Measurements from ENCODE around the gene ZNF124. TPM values are rescaled to one million over a fixed set of nuclear protein-coding genes. Genes with fewer than 3 reads are reported as not detected.
A peak's percentile ranks its signal among the peaks of the same experiment; 100 is the strongest.

ZNF124 gene
- total and polyA plus RNA-seq, 2 of the 13 experiments (the other 11 are each of a cell fraction or from before 2014, with no cell fraction given), result 9.7 to 134 TPM

DNA sequence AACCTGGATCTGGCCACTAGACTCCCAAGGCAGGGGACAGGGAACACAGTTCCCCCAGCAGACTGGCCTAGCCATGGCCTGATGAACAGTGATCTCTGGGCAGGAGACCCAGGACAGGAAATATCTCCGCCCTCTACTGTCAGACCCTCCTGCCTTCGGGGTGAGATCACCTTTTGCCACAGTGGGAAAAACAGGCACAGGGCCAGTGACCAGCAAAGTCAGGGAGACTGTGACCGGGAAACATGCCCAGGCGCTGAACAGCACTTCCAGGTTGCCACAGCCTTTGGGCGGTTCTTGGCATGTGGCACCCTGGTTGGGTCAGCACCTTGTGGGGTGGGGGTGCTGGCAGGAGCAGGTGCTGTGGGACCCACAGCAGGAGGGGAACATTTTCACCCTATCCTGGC is 58.7 kb downstream of the ZNF124 start (continued):
- TF ChIP-seq, protein P1, sequence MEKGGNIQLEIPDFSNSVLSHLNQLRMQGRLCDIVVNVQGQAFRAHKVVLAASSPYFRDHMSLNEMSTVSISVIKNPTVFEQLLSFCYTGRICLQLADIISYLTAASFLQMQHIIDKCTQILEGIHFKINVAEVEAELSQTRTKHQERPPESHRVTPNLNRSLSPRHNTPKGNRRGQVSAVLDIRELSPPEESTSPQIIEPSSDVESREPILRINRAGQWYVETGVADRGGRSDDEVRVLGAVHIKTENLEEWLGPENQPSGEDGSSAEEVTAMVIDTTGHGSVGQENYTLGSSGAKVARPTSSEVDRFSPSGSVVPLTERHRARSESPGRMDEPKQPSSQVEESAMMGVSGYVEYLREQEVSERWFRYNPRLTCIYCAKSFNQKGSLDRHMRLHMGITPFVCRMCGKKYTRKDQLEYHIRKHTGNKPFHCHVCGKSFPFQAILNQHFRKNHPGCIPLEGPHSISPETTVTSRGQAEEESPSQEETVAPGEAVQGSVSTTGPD (CRISPR knock-in tag; IDR thresholded peaks at IDR 0.05), result no peak
- 0 out of 2 replicates have a peak, but pooled peaks have one; percentile 17 for TF ChIP-seq HOXA3 (CRISPR knock-in tag; IDR thresholded peaks at IDR 0.05)
- TF ChIP-seq KMT2B (CRISPR knock-in tag; IDR thresholded peaks at IDR 0.05), result peak; percentile 45; the same call in 1 of the 2 replicates
- TF ChIP-seq SP5 (CRISPR knock-in tag; IDR thresholded peaks at IDR 0.05; ENCODE audit: borderline replicate concordance, low read depth), result peak; percentile 82
- peak; percentile 58 for TF ChIP-seq TEAD3 (CRISPR knock-in tag; optimal IDR thresholded peaks at IDR 0.05; ENCODE audit: borderline replicate concordance)
- TF ChIP-seq MXD4 (CRISPR knock-in tag; IDR thresholded peaks at IDR 0.05), result 0 out of 2 replicates have a peak, but pooled peaks have one; percentile 28
- peak; percentile 79 for TF ChIP-seq TGIF2 (CRISPR knock-in tag; IDR thresholded peaks at IDR 0.05)
- TF ChIP-seq ELF3 (CRISPR knock-in tag; IDR thresholded peaks at IDR 0.05), result peak; percentile 46
- TF ChIP-seq GABPA (IDR thresholded peaks at IDR 0.05; ENCODE audit: low read depth, low read length), result no peak
- TF ChIP-seq GABPA (CRISPR knock-in tag; IDR thresholded peaks at IDR 0.05; ENCODE audit: low read depth), result peak; percentile 64
- peak; percentile 39; the same call in 1 of the 2 replicates for TF ChIP-seq TAF1 (CRISPR knock-in tag; IDR thresholded peaks at IDR 0.05)
- TF ChIP-seq MED1 (CRISPR knock-in tag; IDR thresholded peaks at IDR 0.05), result peak; percentile 78
- TF ChIP-seq, protein P2, sequence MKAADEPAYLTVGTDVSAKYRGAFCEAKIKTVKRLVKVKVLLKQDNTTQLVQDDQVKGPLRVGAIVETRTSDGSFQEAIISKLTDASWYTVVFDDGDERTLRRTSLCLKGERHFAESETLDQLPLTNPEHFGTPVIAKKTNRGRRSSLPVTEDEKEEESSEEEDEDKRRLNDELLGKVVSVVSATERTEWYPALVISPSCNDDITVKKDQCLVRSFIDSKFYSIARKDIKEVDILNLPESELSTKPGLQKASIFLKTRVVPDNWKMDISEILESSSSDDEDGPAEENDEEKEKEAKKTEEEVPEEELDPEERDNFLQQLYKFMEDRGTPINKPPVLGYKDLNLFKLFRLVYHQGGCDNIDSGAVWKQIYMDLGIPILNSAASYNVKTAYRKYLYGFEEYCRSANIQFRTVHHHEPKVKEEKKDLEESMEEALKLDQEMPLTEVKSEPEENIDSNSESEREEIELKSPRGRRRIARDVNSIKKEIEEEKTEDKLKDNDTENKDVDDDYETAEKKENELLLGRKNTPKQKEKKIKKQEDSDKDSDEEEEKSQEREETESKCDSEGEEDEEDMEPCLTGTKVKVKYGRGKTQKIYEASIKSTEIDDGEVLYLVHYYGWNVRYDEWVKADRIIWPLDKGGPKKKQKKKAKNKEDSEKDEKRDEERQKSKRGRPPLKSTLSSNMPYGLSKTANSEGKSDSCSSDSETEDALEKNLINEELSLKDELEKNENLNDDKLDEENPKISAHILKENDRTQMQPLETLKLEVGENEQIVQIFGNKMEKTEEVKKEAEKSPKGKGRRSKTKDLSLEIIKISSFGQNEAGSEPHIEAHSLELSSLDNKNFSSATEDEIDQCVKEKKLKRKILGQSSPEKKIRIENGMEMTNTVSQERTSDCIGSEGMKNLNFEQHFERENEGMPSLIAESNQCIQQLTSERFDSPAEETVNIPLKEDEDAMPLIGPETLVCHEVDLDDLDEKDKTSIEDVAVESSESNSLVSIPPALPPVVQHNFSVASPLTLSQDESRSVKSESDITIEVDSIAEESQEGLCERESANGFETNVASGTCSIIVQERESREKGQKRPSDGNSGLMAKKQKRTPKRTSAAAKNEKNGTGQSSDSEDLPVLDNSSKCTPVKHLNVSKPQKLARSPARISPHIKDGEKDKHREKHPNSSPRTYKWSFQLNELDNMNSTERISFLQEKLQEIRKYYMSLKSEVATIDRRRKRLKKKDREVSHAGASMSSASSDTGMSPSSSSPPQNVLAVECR (CRISPR knock-in tag; IDR thresholded peaks at IDR 0.05; ENCODE audit: borderline replicate concordance), result peak; percentile 37; the same call in 1 of the 2 replicates
- TF ChIP-seq NFE2 (CRISPR knock-in tag; IDR thresholded peaks at IDR 0.05), result no peak
- TF ChIP-seq ZFY (CRISPR knock-in tag; IDR thresholded peaks at IDR 0.05), result peak; percentile 22; the same call in 1 of the 2 replicates
- no peak for TF ChIP-seq STAT5B (CRISPR knock-in tag; IDR thresholded peaks at IDR 0.05)
- TF ChIP-seq NFE2L2 (IDR thresholded peaks at IDR 0.05; ENCODE audit: low read length), result no peak
- TF ChIP-seq ZNF17 (CRISPR knock-in tag; IDR thresholded peaks at IDR 0.05), result no peak
- TF ChIP-seq, protein P3, sequence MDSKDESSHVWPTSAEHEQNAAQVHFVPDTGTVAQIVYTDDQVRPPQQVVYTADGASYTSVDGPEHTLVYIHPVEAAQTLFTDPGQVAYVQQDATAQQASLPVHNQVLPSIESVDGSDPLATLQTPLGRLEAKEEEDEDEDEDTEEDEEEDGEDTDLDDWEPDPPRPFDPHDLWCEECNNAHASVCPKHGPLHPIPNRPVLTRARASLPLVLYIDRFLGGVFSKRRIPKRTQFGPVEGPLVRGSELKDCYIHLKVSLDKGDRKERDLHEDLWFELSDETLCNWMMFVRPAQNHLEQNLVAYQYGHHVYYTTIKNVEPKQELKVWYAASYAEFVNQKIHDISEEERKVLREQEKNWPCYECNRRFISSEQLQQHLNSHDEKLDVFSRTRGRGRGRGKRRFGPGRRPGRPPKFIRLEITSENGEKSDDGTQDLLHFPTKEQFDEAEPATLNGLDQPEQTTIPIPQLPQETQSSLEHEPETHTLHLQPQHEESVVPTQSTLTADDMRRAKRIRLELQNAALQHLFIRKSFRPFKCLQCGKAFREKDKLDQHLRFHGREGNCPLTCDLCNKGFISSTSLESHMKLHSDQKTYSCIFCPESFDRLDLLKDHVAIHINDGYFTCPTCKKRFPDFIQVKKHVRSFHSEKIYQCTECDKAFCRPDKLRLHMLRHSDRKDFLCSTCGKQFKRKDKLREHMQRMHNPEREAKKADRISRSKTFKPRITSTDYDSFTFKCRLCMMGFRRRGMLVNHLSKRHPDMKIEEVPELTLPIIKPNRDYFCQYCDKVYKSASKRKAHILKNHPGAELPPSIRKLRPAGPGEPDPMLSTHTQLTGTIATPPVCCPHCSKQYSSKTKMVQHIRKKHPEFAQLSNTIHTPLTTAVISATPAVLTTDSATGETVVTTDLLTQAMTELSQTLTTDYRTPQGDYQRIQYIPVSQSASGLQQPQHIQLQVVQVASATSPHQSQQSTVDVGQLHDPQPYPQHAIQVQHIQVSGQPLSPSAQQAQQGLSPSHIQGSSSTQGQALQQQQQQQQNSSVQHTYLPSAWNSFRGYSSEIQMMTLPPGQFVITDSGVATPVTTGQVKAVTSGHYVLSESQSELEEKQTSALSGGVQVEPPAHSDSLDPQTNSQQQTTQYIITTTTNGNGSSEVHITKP (CRISPR knock-in tag; IDR thresholded peaks at IDR 0.05; ENCODE audit: low read depth), result peak; percentile 66; the same call in 1 of the 2 replicates
- TF ChIP-seq KLF16 (CRISPR knock-in tag; IDR thresholded peaks at IDR 0.05), result peak in 1 of 2 experiments; percentile 37; a peak in 1 of 4 replicates
- no peak for TF ChIP-seq SP1 (IDR thresholded peaks at IDR 0.05)
- TF ChIP-seq SP1 (CRISPR knock-in tag; IDR thresholded peaks at IDR 0.05), result no peak
- peak; percentile 22; the same call in 1 of the 2 replicates for TF ChIP-seq ZNF547 (CRISPR knock-in tag; IDR thresholded peaks at IDR 0.05)

All from HepG2 (cell line).